Upper lobe of left lung (tissue), 6 donors: ENCODE results near the gene CAMK2G. TPM values are rescaled to one million over a fixed set of nuclear protein-coding genes. Genes with fewer than 3 reads are reported as not detected.

Experiments used
- ATAC-seq, 2 donors: fragments of 200-7000 bp; cut with Tn5 transposase; one replicate each; pipeline ENCODE4 v1.9.1; 2022; ENCODE audit warnings: mild to moderate bottlenecking in 2 of 2, moderate library complexity in 2 of 2; ENCODE audit not compliant: low FRiP score in 2 of 2
- DNase-seq, 2 donors: peaks; one replicate each; pipeline ENCODE4 v3.0.0-alpha.2; 2019 to 2020
- H3K27ac ChIP-seq, 4 donors: fragments of 200-600 bp; sonication (generic); one replicate each; pipeline ENCODE4 v1.5.1; 2016 to 2019
- H3K27me3 ChIP-seq, 4 donors: fragments of 200-600 bp; sonication (generic); one replicate each; pipeline ENCODE4 v1.5.1; 2017 to 2019
- H3K36me3 ChIP-seq, 4 donors: fragments of 200-600 bp; sonication (generic); one replicate each; pipeline ENCODE4 v1.5.1; 2016 to 2019
- H3K4me1 ChIP-seq, 4 donors: fragments of 200-600 bp; sonication (generic); one replicate each; pipeline ENCODE4 v1.5.1; 2018 to 2019
- H3K4me3 ChIP-seq, 4 donors: fragments of 200-600 bp; sonication (generic); one replicate each; pipeline ENCODE4 v1.5.1; 2017 to 2019; ENCODE audit warnings: mild to moderate bottlenecking in 2 of 4, moderate library complexity in 1 of 4
- H3K9me3 ChIP-seq, 4 donors: fragments of 200-600 bp; sonication (generic); one replicate each; pipeline ENCODE4 v1.5.1; 2018 to 2019
- EP300 ChIP-seq, 4 donors: sonication (generic); formaldehyde crosslinking; IDR thresholded peaks; one replicate each; pipeline ENCODE4 v1.5.1; 2017; ENCODE audit warnings: antibody characterized with exemption in 4 of 4, control low read depth in 2 of 4
- POLR2A ChIP-seq, 4 donors: fragments of 450-650 bp; IDR thresholded peaks; one replicate each; pipeline ENCODE4 v1.5.1; 2016 to 2017; ENCODE audit warnings: antibody characterized with exemption in 4 of 4, mild to moderate bottlenecking in 2 of 4
- POLR2AphosphoS5 ChIP-seq, 2 donors: sonication (generic); formaldehyde crosslinking; IDR thresholded peaks; one replicate each; pipeline ENCODE4 v1.5.1; 2017; ENCODE audit warnings: antibody characterized with exemption in 2 of 2
- WGBS, 2 donors: methylation state at CpG; one replicate each; pipeline ENCODE4 v1.1.5; 2017 to 2018; 5-methylcytosine and 5-hydroxymethylcytosine counted together
- total RNA-seq, 6 donors: library from RNA; depleted of rRNA in 4 of 6; stranded (reverse); fragments of >200 nt in 4 of 6; gene quantifications; one replicate each; pipeline versions ENCODE4 v1.1.0 to v1.2.1, GENCODE V29; 2016 to 2021
- TF ChIP-seq, protein P1 (sequence below), 6 experiments: fragments of 450-650 bp in 4 of 6; fragments of 200-600 bp in 2 of 6; sonication (generic) in 2 of 6; IDR thresholded peaks; one replicate each; pipeline ENCODE4 v1.5.1; 2016 to 2019; ENCODE audit warnings: antibody characterized with exemption in 6 of 6
- donor health status: DM: no; HTN: no; CAD: no; lungs with moderate emphysema.
- donor health status: DM: no; HTN: yes; CAD: no; lungs with severe emphysema.

Gene CAMK2G
- total RNA-seq, 6 donors from 2014 or later, result 25.7 to 52.3 (median 43.0) TPM

DNA sequence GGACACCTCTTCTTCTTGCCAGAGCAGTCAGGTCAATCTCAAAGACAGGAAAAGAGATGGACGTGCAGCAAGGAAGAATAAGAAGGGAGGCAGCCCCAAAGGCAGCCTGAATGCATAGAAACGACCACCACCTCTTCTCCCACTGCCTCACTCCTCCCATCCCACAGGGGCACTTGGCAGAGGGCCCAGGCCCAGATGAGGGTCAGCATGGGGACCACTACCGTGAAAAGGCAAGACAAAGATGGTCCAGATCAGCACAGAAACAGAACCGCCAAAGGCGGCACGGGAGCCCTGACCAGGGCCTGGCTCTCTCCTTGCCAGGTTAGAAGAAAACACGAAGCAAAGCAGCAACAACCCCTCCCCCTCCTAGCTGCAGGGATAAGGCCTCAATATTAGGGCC, 61.0 kb downstream of the CAMK2G start:
- Histone ChIP-seq H3K36me3 (peaks cover 0 to 51% (median 24%) of the 10 kb centered on the region in 4 donors), H3K4me1 (peaks cover 13 to 28% (median 17%) of the 10 kb centered on the region in 4 donors)
- no peak for TF ChIP-seq EP300 (IDR thresholded peaks at IDR 0.05)
- TF ChIP-seq POLR2A (IDR thresholded peaks at IDR 0.05), result no peak

DNA sequence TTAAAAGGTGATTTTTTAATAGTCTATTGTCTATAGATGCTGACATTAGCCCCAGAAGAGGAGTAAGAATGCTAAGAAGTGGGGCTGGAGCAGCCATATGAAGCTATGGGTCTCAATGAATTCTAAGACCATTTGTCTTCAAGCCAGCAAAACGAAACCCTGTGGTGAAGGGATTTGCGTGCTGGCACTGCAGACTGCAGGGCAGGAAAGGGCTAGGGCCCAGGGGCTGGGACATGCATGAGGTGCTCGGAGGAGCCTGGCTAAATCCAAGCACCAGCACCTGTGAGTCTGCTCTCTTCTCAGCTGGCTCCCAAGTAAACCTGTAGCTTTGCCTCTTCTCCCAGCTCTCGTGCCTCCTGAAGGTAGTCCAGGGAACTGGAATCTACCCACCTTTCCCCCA, 61.7 kb downstream of the CAMK2G start:
- H3K9me3 ChIP-seq, result no peaks in the 10 kb centered on the region
- H3K27ac ChIP-seq, result peak overlapping the region in 2 of 4 donors; percentile 93 to 98
- DNase-seq (no peak), ATAC-seq (no peak)
- H3K4me3 ChIP-seq, result no peak overlapping the region
- TF ChIP-seq POLR2A (IDR thresholded peaks at IDR 0.05), result no peak
- no peak for TF ChIP-seq EP300 (IDR thresholded peaks at IDR 0.05)
- TF ChIP-seq POLR2AphosphoS5 (IDR thresholded peaks at IDR 0.05), result no peak
- TF ChIP-seq, protein P1, sequence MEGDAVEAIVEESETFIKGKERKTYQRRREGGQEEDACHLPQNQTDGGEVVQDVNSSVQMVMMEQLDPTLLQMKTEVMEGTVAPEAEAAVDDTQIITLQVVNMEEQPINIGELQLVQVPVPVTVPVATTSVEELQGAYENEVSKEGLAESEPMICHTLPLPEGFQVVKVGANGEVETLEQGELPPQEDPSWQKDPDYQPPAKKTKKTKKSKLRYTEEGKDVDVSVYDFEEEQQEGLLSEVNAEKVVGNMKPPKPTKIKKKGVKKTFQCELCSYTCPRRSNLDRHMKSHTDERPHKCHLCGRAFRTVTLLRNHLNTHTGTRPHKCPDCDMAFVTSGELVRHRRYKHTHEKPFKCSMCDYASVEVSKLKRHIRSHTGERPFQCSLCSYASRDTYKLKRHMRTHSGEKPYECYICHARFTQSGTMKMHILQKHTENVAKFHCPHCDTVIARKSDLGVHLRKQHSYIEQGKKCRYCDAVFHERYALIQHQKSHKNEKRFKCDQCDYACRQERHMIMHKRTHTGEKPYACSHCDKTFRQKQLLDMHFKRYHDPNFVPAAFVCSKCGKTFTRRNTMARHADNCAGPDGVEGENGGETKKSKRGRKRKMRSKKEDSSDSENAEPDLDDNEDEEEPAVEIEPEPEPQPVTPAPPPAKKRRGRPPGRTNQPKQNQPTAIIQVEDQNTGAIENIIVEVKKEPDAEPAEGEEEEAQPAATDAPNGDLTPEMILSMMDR (IDR thresholded peaks at IDR 0.05), result no peak
- peaks cover 3 to 56% (median 26%) of the 10 kb centered on the region in 4 donors for H3K36me3 ChIP-seq
- no peaks in the 10 kb centered on the region for H3K27me3 ChIP-seq
- 85 to 92% methylated on average over 3 to 4 of the region's 4 CpGs for WGBS, 2 donors
- peaks cover 14 to 25% (median 20%) of the 10 kb centered on the region in 4 donors for H3K4me1 ChIP-seq

More for the DNA sequence above, 61.0 kb downstream of the CAMK2G start:
- Histone ChIP-seq H3K9me3 (no peaks in the 10 kb centered on the region), H3K4me3 (no peak overlapping the region), H3K27ac (no peak overlapping the region), H3K27me3 (no peaks in the 10 kb centered on the region)
- DNase-seq, result no peak
- ATAC-seq, result no peak
- WGBS, 2 donors, result 79 to 91% methylated on average over 7 of the region's 7 CpGs

DNA sequence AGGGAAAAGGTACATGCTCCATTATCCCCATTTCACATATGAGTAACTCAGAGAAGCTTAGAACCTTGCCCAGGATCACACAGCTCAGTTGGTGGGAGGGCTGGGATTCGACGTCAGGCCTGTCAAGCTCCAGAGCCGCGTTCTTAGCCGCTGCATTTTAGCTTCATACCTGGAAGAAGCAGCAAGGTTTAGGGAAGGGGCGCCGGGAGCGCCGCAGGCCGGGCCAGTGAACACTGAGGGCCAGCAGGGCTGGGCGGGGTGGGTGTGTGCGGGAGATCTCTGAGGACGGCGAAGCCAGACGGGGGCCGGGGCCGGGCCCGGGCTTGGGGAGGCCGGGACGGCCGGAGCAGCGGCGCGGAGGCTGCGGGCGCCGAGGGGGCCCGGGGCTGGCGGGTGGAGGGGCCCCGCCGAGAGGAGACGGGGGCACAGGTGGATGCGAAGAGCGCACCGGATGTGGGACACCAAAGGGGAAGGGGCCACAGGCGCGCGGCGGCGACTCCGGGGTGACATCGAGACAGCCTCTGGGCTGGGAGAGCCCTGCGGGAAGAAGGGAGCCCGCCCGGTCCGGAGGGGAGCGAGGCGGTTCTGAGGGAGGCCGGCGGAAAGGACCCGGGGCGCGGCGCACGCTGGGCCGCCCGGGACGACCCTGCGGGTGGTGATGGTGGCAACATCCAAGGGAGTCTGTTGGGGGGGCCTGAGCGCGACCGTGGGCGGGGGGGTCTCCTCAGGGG, 63.5 kb downstream of the CAMK2G start:
- Histone ChIP-seq H3K27me3 (no peaks in the 10 kb centered on the region), H3K36me3 (peaks cover 14 to 57% (median 37%) of the 10 kb centered on the region in 4 donors), H3K9me3 (no peaks in the 10 kb centered on the region), H3K27ac (peak overlapping the region; percentile 88 to 98 (median 93)), H3K4me1 (peaks cover 20 to 41% (median 23%) of the 10 kb centered on the region in 4 donors), H3K4me3 (peak overlapping the region; percentile 84 to 98 (median 90))
- TF ChIP-seq POLR2AphosphoS5 (IDR thresholded peaks at IDR 0.05) (no peak), POLR2A (IDR thresholded peaks at IDR 0.05) (no peak), EP300 (IDR thresholded peaks at IDR 0.05) (no peak)
- TF ChIP-seq, protein P1 (IDR thresholded peaks at IDR 0.05), result no peak
- peak; percentile 42 to 92 for DNase-seq
- WGBS, 2 donors, result 1 to 4% methylated on average over 4 to 39 of the region's 63 CpGs
- peak in 1 of 2 donors; percentile 48 for ATAC-seq

DNA sequence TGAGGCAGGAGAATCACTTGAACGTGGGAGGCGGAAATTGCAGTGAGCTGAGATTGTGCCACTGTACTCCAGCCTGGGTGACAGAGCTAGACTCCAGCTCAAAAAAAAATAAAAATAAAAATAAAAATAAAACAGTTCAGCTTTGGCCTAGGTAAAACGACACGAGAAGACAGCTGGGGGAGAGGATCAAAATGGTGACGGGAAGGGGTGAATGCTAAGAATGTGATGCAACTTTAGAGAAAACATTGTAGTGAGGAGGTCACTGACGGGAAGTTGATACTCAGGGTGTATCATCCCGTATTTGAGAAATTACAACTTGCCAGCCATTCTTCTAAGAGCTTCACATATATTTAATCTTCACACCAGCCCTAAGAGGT, 64.0 kb downstream of the CAMK2G start:
- Histone ChIP-seq H3K9me3 (no peaks in the 10 kb centered on the region), H3K36me3 (peaks cover 19 to 57% (median 40%) of the 10 kb centered on the region in 4 donors), H3K27ac (peak overlapping the region; percentile 88 to 98 (median 93)), H3K4me1 (peaks cover 20 to 41% (median 23%) of the 10 kb centered on the region in 4 donors), H3K4me3 (peak overlapping the region in 3 of 4 donors; percentile 84 to 98 (median 95)), H3K27me3 (no peaks in the 10 kb centered on the region)
- DNase-seq, result no peak
- WGBS, 2 donors, result 69 to 72% methylated on average over 7 of the region's 7 CpGs
- no peak for ATAC-seq
- TF ChIP-seq, protein P1 (IDR thresholded peaks at IDR 0.05), result no peak

DNA sequence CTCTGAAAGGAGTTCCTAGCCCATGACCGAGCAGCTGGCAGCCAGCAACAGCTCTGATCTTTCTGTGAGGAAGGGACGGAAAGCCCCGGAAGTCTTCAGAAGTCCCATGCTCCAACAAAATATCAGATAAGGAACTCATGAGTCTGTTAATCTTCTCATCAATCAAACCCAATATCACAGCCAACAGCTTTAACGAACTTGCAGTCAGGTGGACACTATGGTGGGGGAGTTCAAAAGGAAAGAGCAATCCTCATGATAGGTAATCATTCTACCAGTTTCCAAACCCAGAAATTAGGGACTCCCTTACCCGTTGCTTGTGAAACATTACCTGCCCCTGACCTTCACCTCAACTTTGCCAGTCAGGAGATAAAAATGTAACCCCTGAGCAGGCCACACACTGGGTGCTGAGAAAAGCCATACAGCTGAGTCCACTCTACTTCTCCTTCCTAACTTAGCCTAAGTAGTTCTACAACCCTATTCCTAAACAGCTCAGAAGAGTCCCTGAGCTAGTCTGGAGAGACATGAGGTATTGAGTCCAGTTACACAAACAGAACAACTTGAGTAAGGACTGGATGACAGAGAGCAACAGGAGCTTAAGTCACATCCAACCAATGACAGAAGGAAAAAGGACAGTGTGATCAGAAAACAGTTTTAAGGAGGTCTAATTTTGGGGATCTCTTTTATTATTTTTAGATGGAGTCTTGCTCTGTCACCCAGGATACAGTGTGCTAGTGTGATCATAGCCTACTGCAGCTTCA, 65.1 kb downstream of the CAMK2G start:
- DNase-seq, result no peak
- no peak for ATAC-seq
- no peak overlapping the region for H3K4me3 ChIP-seq
- H3K9me3 ChIP-seq, result no peaks in the 10 kb centered on the region
- H3K27me3 ChIP-seq, result no peaks in the 10 kb centered on the region
- WGBS, 2 donors, result 75 to 87% methylated on average over 5 of the region's 5 CpGs
- H3K27ac ChIP-seq, result no peak overlapping the region
- TF ChIP-seq POLR2A (IDR thresholded peaks at IDR 0.05) (no peak), EP300 (IDR thresholded peaks at IDR 0.05) (no peak), POLR2AphosphoS5 (IDR thresholded peaks at IDR 0.05) (no peak)
- TF ChIP-seq, protein P1 (IDR thresholded peaks at IDR 0.05), result no peak
- peaks cover 28 to 58% (median 46%) of the 10 kb centered on the region in 4 donors for H3K36me3 ChIP-seq
- peaks cover 20 to 41% (median 23%) of the 10 kb centered on the region in 4 donors for H3K4me1 ChIP-seq
